ENCODE measurements around the gene MESD. TPM values are rescaled to one million over a fixed set of nuclear protein-coding genes. Genes with fewer than 3 reads are reported as not detected.

Gene MESD
- total RNA-seq, 1 experiment from 2014 or later: 30.2 TPM

- Mint-ChIP-seq H3K36me3 (ENCODE audit: insufficient read depth, unreplicated experiment) (no peaks in the 10 kb centered on the region), H3K9me3 (ENCODE audit: unreplicated experiment) (no peaks in the 10 kb centered on the region), H3K4me1 (ENCODE audit: insufficient read depth, unreplicated experiment) (peaks cover 6% of the 10 kb centered on the region), H3K27ac (ENCODE audit: low read depth, unreplicated experiment) (no peak overlapping the region), H3K4me3 (ENCODE audit: unreplicated experiment) (no peak overlapping the region), H3K27me3 (ENCODE audit: insufficient read depth, unreplicated experiment) (no peaks in the 10 kb centered on the region)
- ChIA-PET POLR2A (interaction anchor here (1.1 kb wide), 1 partner anchor 14 kb away, joined by 3 read pairs; the partner anchor contains the start of gene TLNRD1), CTCF (no interaction called here)
- DNase-seq (ENCODE audit: unreplicated experiment): no peak
- no TSS peak for BruUV-seq (replicated peaks)
- intact Hi-C loops (cut with micrococcal nuclease): no loop called here
- no peak for TF ChIP-seq CTCF (IDR thresholded peaks at IDR 0.05; ENCODE audit: unreplicated experiment)
These were observed 25.0 kb upstream of the MESD start for GRCh38 chr15:81014446-81015093.

- CTCF ChIA-PET: interaction anchor here (1.0 kb wide), 1 partner anchor 253 kb away, joined by 5 read pairs; no protein-coding TSS in a partner anchor
- no peaks in the 10 kb centered on the region for H3K27me3 Mint-ChIP-seq (ENCODE audit: insufficient read depth, unreplicated experiment)
- H3K27ac Mint-ChIP-seq (ENCODE audit: low read depth, unreplicated experiment): no peak overlapping the region
- DNase-seq (ENCODE audit: unreplicated experiment): no peak
- BruUV-seq (replicated peaks): no TSS peak
- intact Hi-C loops (cut with micrococcal nuclease): no loop called here
- H3K36me3 Mint-ChIP-seq (ENCODE audit: insufficient read depth, unreplicated experiment): no peaks in the 10 kb centered on the region
- no peak overlapping the region for H3K4me3 Mint-ChIP-seq (ENCODE audit: unreplicated experiment)
- H3K4me1 Mint-ChIP-seq (ENCODE audit: insufficient read depth, unreplicated experiment): peaks cover 6% of the 10 kb centered on the region
- no peaks in the 10 kb centered on the region for H3K9me3 Mint-ChIP-seq (ENCODE audit: unreplicated experiment)
- TF ChIP-seq CTCF (IDR thresholded peaks at IDR 0.05; ENCODE audit: unreplicated experiment): no peak
- POLR2A ChIA-PET: interaction anchor here (1.1 kb wide), 1 partner anchor 14 kb away, joined by 3 read pairs; no protein-coding TSS in a partner anchor
These were observed 23.8 kb upstream of the MESD start for GRCh38 chr15:81013396-81013929.

GRCh38 chr15:81012588-81012987 lies 23.0 kb upstream of the MESD start:
- intact Hi-C loops (cut with micrococcal nuclease): no loop called here
- Mint-ChIP-seq H3K27me3 (ENCODE audit: insufficient read depth, unreplicated experiment) (no peaks in the 10 kb centered on the region), H3K4me3 (ENCODE audit: unreplicated experiment) (no peak overlapping the region), H3K4me1 (ENCODE audit: insufficient read depth, unreplicated experiment) (peaks cover 6% of the 10 kb centered on the region), H3K36me3 (ENCODE audit: insufficient read depth, unreplicated experiment) (no peaks in the 10 kb centered on the region), H3K27ac (ENCODE audit: low read depth, unreplicated experiment) (no peak overlapping the region), H3K9me3 (ENCODE audit: unreplicated experiment) (no peaks in the 10 kb centered on the region)
- CTCF ChIA-PET: interaction anchor here (0.7 to 1.0 kb wide), 2 partner anchors 253 to 504 kb away, joined by 3 to 5 read pairs; no protein-coding TSS in a partner anchor
- DNase-seq (ENCODE audit: unreplicated experiment): no peak
- no peak for TF ChIP-seq CTCF (IDR thresholded peaks at IDR 0.05; ENCODE audit: unreplicated experiment)
- POLR2A ChIA-PET: interaction anchor here (1.1 kb wide), 1 partner anchor 13 kb away, joined by 3 read pairs; no protein-coding TSS in a partner anchor
- BruUV-seq (replicated peaks): no TSS peak

GRCh38 chr15:81011593-81011992 lies 22.0 kb upstream of the MESD start:
- no peak for TF ChIP-seq CTCF (IDR thresholded peaks at IDR 0.05; ENCODE audit: unreplicated experiment)
- intact Hi-C loops (cut with micrococcal nuclease): no loop called here
- Mint-ChIP-seq H3K4me3 (ENCODE audit: unreplicated experiment) (no peak overlapping the region), H3K27ac (ENCODE audit: low read depth, unreplicated experiment) (no peak overlapping the region), H3K36me3 (ENCODE audit: insufficient read depth, unreplicated experiment) (no peaks in the 10 kb centered on the region), H3K4me1 (ENCODE audit: insufficient read depth, unreplicated experiment) (peaks cover 4% of the 10 kb centered on the region), H3K27me3 (ENCODE audit: insufficient read depth, unreplicated experiment) (no peaks in the 10 kb centered on the region), H3K9me3 (ENCODE audit: unreplicated experiment) (no peaks in the 10 kb centered on the region)
- CTCF ChIA-PET: interaction anchor here (0.7 to 1.0 kb wide), 2 partner anchors 254 to 503 kb away, joined by 3 read pairs; no protein-coding TSS in a partner anchor
- POLR2A ChIA-PET: interaction anchor here (0.5 to 2.3 kb wide), 2 partner anchors 10 to 15 kb away, joined by 3 to 6 read pairs; no protein-coding TSS in a partner anchor
- DNase-seq (ENCODE audit: unreplicated experiment): no peak
- BruUV-seq (replicated peaks): no TSS peak
